Left ventricle myocardium inferior (tissue), 1 donor: Measurements from ENCODE around the gene GART. TPM values are rescaled to one million over a fixed set of nuclear protein-coding genes. Genes with fewer than 3 reads are reported as not detected.

Source experiments
- DNase-seq: peaks from one replicate; pipeline ENCODE4 v3.0.0-alpha.2; 2020
- H3K27ac ChIP-seq: fragments of 200-600 bp; replicated peaks from 2 replicates; pipeline ENCODE4 v1.8.0; 2021
- H3K27me3 ChIP-seq: fragments of 200-600 bp; 2 replicates; pipeline ENCODE4 v1.8.0; 2021; ENCODE audit warnings: low read depth
- H3K36me3 ChIP-seq: fragments of 200-600 bp; 2 replicates; pipeline ENCODE4 v1.8.0; 2021
- H3K4me1 ChIP-seq: fragments of 200-600 bp; 2 replicates; pipeline ENCODE4 v1.8.0; 2021
- H3K4me3 ChIP-seq: fragments of 200-600 bp; 2 replicates; pipeline ENCODE4 v1.8.0; 2021; ENCODE audit warnings: mild to moderate bottlenecking, moderate library complexity
- H3K9me3 ChIP-seq: fragments of 200-600 bp; replicated peaks from 2 replicates; pipeline ENCODE4 v1.8.0; 2021
- intact Hi-C: fragments of 100-400 bp; cut with micrococcal nuclease; formaldehyde crosslinking; loops from one replicate; pipeline ENCODE4 v1.11.0; 2022
- total RNA-seq: library from RNA; stranded (reverse); fragmentation: NEBNext Ultra II Directional; extraction: Animal tissue kit (Norgen Biotek cat#: 25700); gene quantifications from one replicate; pipeline ENCODE4 v1.2.1, GENCODE V29; 2021
- TF ChIP-seq, protein P1 (sequence below): fragments of 200-600 bp; IDR thresholded peaks from 2 replicates; pipeline ENCODE4 v1.8.0; 2021; ENCODE audit warnings: antibody characterized with exemption, mild to moderate bottlenecking, borderline replicate concordance
- donor health status: DM: no; HTN: yes; CAD: no; lungs with severe emphysema.

The GART gene
- total RNA-seq, 1 donor from 2014 or later = 41.5 TPM

GRCh38 chr21:33461538-33462250, 80.2 kb downstream of the GART start:
- no peak overlapping the region for H3K27ac ChIP-seq
- H3K4me1 ChIP-seq = no peaks in the 10 kb centered on the region
- H3K4me3 ChIP-seq = no peak overlapping the region
- intact Hi-C loops = no loop called here
- H3K9me3 ChIP-seq = no peaks in the 10 kb centered on the region
- peaks cover 70% of the 10 kb centered on the region for H3K36me3 ChIP-seq
- no peak for DNase-seq
- no peaks in the 10 kb centered on the region for H3K27me3 ChIP-seq
- TF ChIP-seq, protein P1, sequence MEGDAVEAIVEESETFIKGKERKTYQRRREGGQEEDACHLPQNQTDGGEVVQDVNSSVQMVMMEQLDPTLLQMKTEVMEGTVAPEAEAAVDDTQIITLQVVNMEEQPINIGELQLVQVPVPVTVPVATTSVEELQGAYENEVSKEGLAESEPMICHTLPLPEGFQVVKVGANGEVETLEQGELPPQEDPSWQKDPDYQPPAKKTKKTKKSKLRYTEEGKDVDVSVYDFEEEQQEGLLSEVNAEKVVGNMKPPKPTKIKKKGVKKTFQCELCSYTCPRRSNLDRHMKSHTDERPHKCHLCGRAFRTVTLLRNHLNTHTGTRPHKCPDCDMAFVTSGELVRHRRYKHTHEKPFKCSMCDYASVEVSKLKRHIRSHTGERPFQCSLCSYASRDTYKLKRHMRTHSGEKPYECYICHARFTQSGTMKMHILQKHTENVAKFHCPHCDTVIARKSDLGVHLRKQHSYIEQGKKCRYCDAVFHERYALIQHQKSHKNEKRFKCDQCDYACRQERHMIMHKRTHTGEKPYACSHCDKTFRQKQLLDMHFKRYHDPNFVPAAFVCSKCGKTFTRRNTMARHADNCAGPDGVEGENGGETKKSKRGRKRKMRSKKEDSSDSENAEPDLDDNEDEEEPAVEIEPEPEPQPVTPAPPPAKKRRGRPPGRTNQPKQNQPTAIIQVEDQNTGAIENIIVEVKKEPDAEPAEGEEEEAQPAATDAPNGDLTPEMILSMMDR = no peak

GRCh38 chr21:33458861-33459260, 83.1 kb downstream of the GART start:
- peaks cover 7% of the 10 kb centered on the region for H3K4me1 ChIP-seq
- TF ChIP-seq, protein P1 = no peak
- intact Hi-C loops = no loop called here
- no peak overlapping the region for H3K27ac ChIP-seq
- H3K27me3 ChIP-seq = no peaks in the 10 kb centered on the region
- peaks cover 87% of the 10 kb centered on the region for H3K36me3 ChIP-seq
- H3K9me3 ChIP-seq = no peaks in the 10 kb centered on the region
- H3K4me3 ChIP-seq = no peak overlapping the region
- no peak for DNase-seq

- peaks cover 85% of the 10 kb centered on the region for H3K36me3 ChIP-seq
- H3K9me3 ChIP-seq = no peaks in the 10 kb centered on the region
- DNase-seq = no peak
- intact Hi-C loops = no loop called here
- H3K4me3 ChIP-seq = no peak overlapping the region
- H3K27ac ChIP-seq = no peak overlapping the region
- no peaks in the 10 kb centered on the region for H3K27me3 ChIP-seq
- H3K4me1 ChIP-seq = peaks cover 17% of the 10 kb centered on the region
- TF ChIP-seq, protein P1 = no peak
Measured at GRCh38 chr21:33455686-33456446, 86.1 kb downstream of the GART start.

Other genes with a start within 250 kb of the GART start
- 24.4 TPM for gene IFNAR1, start 217.1 kb downstream of the GART start, total RNA-seq
- gene IFNGR2, start 138.7 kb downstream of the GART start, total RNA-seq = 34.6 TPM
- gene TMEM50B, start 62.1 kb downstream of the GART start, total RNA-seq = 37.0 TPM
- gene DNAJC28, start 50.4 kb downstream of the GART start, total RNA-seq = 6.5 TPM
- 148 TPM for gene SON, start 921 bp upstream of the GART start, total RNA-seq
- 6.9 TPM for gene DONSON, start 46.6 kb upstream of the GART start, total RNA-seq
- 24.9 TPM for gene CRYZL1, start 99.6 kb upstream of the GART start, total RNA-seq
- 41.9 TPM for gene ITSN1, start 100.4 kb upstream of the GART start, total RNA-seq